ENCODE data around the gene MACF1.
"Not testable (repeated sequence)": the region's sequence is repeated elsewhere in the genome, so short reads cannot be mapped to it uniquely, and the experiment has no call there.

DNA sequence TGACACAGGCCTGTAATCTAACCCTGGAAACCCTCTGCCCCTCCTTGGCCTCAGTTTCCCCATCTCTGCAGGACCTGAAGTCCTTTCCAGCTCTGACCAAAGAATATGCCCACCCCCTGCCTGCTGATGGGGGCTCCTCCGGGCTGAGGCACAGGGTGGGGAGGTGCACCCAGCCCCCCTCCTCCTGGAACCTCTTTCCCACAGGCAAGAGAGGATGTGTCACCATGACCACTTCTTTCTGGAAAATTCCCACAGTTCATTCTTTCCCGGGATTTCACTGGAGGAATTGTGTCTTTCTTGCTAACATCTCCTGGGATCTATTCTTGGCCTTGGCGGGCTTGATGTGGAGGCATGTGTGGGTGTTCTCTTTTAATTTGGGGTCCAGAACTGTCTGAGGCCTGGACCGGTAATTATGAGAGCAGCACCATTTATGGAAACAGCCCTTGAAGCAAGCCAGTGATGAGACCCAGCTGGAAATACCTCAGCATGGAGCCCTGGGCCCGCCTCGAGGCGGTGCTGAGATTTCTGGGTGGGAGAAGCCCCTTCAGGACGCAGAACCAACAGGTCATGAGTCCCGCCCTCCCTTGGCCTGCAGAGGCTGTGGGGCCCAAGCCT, 293.7 kb downstream of the MACF1 start:
- not testable (repeated sequence) for TF ChIP-seq POLR2A (IDR thresholded peaks at IDR 0.05; ENCODE audit: low read length); GATA1 (IDR thresholded peaks at IDR 0.05; ENCODE audit: low read depth, low read length)
